ENCODE measurements around the gene RNF123. TPM values are rescaled to one million over a fixed set of nuclear protein-coding genes. Genes with fewer than 3 reads are reported as not detected.

Gene RNF123
- total RNA-seq, 1 donor: 31.5 TPM

DNA sequence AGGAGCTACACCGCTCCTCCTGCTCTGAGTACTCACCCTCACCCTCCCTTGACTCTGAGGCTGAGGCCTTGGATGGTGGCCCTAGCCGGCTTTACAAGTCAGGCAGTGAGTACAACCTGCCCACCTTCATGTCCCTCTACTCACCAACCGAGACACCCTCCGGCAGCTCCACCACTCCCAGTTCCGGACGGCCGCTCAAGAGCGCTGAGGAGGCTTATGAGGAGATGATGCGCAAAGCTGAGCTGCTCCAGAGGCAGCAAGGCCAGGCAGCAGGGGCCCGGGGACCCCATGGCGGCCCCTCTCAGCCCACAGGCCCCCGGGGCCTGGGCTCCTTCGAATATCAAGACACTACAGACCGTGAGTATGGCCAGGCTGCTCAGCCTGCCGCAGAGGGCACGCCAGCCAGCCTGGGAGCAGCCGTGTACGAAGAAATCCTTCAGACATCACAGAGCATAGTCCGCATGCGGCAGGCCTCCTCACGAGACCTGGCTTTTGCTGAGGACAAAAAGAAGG is 36.4 kb upstream of the RNF123 start:
- no peak for DNase-seq (ENCODE audit: low read depth)
- H3K4me3 ChIP-seq (ENCODE audit: low read depth, low read length): no peak overlapping the region
- TF ChIP-seq, protein P1, sequence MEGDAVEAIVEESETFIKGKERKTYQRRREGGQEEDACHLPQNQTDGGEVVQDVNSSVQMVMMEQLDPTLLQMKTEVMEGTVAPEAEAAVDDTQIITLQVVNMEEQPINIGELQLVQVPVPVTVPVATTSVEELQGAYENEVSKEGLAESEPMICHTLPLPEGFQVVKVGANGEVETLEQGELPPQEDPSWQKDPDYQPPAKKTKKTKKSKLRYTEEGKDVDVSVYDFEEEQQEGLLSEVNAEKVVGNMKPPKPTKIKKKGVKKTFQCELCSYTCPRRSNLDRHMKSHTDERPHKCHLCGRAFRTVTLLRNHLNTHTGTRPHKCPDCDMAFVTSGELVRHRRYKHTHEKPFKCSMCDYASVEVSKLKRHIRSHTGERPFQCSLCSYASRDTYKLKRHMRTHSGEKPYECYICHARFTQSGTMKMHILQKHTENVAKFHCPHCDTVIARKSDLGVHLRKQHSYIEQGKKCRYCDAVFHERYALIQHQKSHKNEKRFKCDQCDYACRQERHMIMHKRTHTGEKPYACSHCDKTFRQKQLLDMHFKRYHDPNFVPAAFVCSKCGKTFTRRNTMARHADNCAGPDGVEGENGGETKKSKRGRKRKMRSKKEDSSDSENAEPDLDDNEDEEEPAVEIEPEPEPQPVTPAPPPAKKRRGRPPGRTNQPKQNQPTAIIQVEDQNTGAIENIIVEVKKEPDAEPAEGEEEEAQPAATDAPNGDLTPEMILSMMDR (IDR thresholded peaks at IDR 0.05; ENCODE audit: insufficient read depth, low read depth, low read length): no peak

DNA sequence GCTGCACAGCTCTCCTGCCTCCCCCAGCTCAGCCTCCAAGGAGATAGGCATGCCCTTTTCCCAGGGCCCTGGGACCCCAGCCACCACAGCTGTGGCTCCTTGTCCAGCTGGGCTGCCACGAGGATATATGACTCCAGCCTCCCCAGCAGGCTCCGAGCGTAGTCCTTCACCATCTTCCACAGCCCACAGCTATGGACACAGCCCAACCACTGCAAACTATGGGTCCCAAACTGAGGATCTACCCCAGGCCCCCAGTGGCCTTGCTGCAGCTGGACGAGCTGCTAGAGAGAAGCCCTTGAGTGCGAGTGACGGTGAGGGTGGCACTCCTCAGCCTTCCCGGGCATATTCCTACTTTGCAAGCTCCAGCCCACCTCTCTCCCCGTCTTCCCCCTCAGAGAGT is 35.7 kb upstream of the RNF123 start:
- TF ChIP-seq, protein P1 (IDR thresholded peaks at IDR 0.05; ENCODE audit: insufficient read depth, low read depth, low read length): no peak
- no peak for DNase-seq (ENCODE audit: low read depth)

DNA sequence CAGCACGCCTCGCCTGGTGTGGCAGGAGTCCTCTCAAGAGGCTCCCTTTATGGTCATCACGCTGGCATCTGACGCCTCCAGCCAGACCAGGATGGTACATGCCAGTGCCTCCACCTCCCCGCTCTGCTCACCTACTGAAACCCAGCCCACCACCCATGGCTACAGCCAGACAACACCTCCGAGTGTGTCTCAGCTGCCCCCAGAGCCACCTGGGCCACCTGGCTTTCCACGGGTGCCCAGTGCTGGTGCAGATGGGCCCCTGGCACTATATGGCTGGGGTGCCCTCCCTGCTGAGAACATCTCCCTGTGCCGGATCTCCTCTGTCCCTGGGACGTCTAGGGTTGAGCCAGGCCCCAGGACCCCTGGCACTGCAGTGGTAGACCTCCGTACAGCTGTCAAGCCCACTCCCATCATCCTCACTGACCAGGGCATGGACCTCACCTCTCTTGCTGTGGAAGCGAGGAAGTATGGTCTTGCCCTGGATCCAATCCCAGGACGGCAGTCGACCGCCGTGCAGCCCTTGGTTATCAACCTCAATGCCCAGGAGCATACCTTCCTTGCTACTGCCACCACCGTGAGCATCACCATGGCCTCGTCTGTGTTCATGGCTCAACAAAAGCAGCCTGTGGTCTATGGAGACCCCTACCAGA is 35.1 kb upstream of the RNF123 start:
- H3K4me3 ChIP-seq (ENCODE audit: low read depth, low read length): no peak overlapping the region
- TF ChIP-seq, protein P1 (IDR thresholded peaks at IDR 0.05; ENCODE audit: insufficient read depth, low read depth, low read length): no peak
- DNase-seq (ENCODE audit: low read depth): no peak

More for the DNA sequence above, 35.7 kb upstream of the RNF123 start:
- H3K4me3 ChIP-seq (ENCODE audit: low read depth, low read length): no peak overlapping the region

DNA sequence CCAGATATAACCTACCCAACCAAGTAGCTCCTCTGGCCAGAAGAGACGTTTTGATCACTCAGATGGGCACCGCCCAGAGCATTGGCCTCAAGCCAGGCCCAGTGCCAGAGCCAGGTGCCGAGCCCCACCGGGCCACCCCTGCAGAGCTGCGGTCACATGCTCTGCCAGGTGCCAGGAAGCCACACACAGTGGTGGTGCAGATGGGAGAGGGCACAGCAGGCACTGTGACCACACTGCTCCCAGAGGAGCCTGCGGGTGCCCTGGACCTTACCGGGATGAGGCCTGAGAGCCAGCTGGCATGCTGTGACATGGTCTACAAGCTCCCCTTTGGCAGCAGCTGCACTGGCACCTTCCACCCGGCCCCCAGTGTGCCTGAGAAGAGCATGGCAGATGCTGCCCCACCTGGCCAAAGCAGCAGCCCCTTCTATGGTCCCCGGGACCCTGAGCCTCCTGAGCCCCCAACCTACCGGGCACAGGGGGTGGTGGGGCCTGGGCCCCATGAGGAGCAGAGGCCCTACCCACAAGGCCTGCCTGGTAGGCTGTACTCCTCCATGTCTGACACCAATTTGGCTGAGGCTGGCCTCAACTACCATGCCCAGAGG is 34.3 kb upstream of the RNF123 start:
- TF ChIP-seq, protein P1 (IDR thresholded peaks at IDR 0.05; ENCODE audit: insufficient read depth, low read depth, low read length): no peak

DNA sequence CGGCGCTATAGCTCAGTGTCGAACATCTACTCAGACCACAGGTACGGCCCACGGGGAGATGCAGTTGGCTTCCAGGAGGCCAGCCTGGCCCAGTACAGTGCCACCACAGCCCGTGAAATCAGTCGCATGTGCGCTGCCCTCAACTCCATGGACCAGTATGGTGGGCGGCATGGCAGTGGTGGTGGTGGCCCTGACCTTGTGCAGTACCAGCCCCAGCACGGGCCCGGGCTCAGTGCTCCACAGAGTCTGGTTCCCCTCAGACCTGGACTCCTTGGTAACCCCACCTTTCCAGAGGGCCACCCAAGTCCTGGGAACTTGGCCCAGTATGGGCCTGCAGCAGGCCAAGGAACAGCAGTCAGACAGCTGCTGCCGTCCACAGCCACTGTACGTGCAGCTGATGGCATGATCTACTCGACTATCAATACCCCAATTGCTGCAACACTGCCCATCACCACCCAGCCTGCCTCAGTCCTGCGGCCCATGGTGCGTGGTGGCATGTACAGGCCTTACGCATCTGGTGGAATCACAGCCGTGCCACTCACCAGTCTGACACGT is 33.5 kb upstream of the RNF123 start:
- no peak overlapping the region for H3K4me3 ChIP-seq (ENCODE audit: low read depth, low read length)
- DNase-seq (ENCODE audit: low read depth): no peak
- TF ChIP-seq, protein P1 (IDR thresholded peaks at IDR 0.05; ENCODE audit: insufficient read depth, low read depth, low read length): no peak

More for the DNA sequence above, 34.3 kb upstream of the RNF123 start:
- H3K4me3 ChIP-seq (ENCODE audit: low read depth, low read length): no peak overlapping the region
- no peak for DNase-seq (ENCODE audit: low read depth)

DNA sequence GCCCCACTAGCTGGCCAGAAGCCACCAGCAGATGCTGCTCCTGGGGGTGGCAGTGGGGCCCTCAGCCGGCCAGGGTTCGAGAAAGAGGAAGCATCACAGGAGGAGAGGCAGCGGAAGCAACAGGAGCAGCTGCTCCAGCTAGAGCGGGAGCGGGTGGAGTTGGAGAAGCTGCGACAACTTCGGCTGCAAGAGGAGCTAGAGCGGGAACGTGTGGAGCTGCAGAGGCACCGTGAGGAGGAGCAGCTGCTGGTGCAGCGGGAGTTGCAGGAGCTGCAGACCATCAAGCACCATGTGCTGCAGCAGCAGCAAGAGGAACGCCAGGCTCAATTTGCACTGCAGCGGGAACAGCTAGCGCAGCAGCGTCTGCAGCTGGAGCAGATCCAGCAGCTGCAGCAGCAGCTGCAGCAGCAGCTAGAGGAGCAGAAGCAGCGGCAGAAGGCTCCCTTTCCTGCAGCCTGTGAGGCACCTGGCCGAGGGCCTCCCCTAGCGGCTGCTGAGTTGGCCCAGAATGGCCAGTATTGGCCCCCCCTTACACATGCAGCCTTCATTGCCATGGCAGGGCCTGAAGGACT is 32.7 kb upstream of the RNF123 start:
- DNase-seq (ENCODE audit: low read depth): no peak
- no peak overlapping the region for H3K4me3 ChIP-seq (ENCODE audit: low read depth, low read length)
- TF ChIP-seq, protein P1 (IDR thresholded peaks at IDR 0.05; ENCODE audit: insufficient read depth, low read depth, low read length): no peak

All from fibroblast of villous mesenchyme (primary cell).